Endothelial cell of umbilical vein (primary cell): ENCODE results near the gene REP15. TPM values are rescaled to one million over a fixed set of nuclear protein-coding genes. Genes with fewer than 3 reads are reported as not detected.

Experiments used
- BruUV-seq: library from RNA; stranded (reverse); fragments of 400-500 nt; replicated peaks from 2 replicates; lab custom pipeline; 2021; lab: Mats Ljungman, UMichigan
- CTCF ChIA-PET: fragments of 300-600, 350-600 bp; sonication (Branson Sonifier 250); formaldehyde crosslinking; loops from one replicate; lab custom pipeline; 2021; ENCODE audit warnings: antibody characterized with exemption, inconsistent platforms; lab: Charles Lee
- POLR2A ChIA-PET: fragments of 300-600, 350-600 bp; sonication (Branson Sonifier 250); formaldehyde crosslinking; loops from one replicate; lab custom pipeline; 2021; ENCODE audit warnings: antibody characterized with exemption, inconsistent platforms; lab: Charles Lee
- DNase-seq: peaks from one replicate; pipeline ENCODE4 v3.0.0-alpha.2; 2011; ENCODE audit warnings: low read depth, low spot score
- FAIRE-seq: peaks from 2 replicates; lab custom pipeline; 2011; peaks lifted over from hg19 to GRCh38; lab: Jason Lieb, UNC
- H2AFZ ChIP-seq: 2 replicates; pipeline ENCODE4 v1.6.0; 2012; ENCODE audit warnings: low read depth, low read length, control low read depth, inconsistent platforms
- H3K27ac ChIP-seq: 2 replicates; pipeline ENCODE4 v1.5.1; 2011; ENCODE audit warnings: low read depth, mild to moderate bottlenecking, control low read depth, low read length, moderate library complexity; ENCODE audit not compliant: insufficient read depth
- H3K27me3 ChIP-seq, 2 experiments: 2 replicates each; pipeline versions ENCODE4 v1.6.0 to v1.6.1; 2011; ENCODE audit warnings: low read length in 2 of 2, mixed read lengths in 1 of 2; ENCODE audit not compliant: control insufficient read depth in 2 of 2, insufficient read depth in 2 of 2
- H3K36me3 ChIP-seq, 2 experiments: 2 replicates in 1 of 2; 3 replicates in 1 of 2; pipeline ENCODE4 v1.5.1; 2011; ENCODE audit warnings: low read length in 2 of 2, mild to moderate bottlenecking in 1 of 2, moderate library complexity in 1 of 2; ENCODE audit not compliant: control insufficient read depth in 2 of 2, insufficient read depth in 2 of 2; ENCODE audit errors: extremely low read depth in 1 of 2
- H3K4me1 ChIP-seq: 3 replicates; pipeline ENCODE4 v1.5.1; 2011; ENCODE audit warnings: mild to moderate bottlenecking, low read length; ENCODE audit not compliant: control insufficient read depth, insufficient read depth; ENCODE audit errors: extremely low read depth
- H3K4me2 ChIP-seq: 2 replicates; pipeline ENCODE4 v1.6.1; 2011; ENCODE audit warnings: low read length, control low read depth, mixed read lengths; ENCODE audit not compliant: insufficient read depth
- H3K4me3 ChIP-seq, 3 experiments: fragments of 200-600 bp in 1 of 3; sonication (generic), shearing (Covaris generic) in 1 of 3; replicated peaks in 1 of 3; 2 replicates each; pipeline ENCODE4 v1.5.1; 2011 to 2016; ENCODE audit warnings: control low read depth in 3 of 3, low read length in 3 of 3, mild to moderate bottlenecking in 2 of 3, inconsistent platforms in 1 of 3, low read depth in 1 of 3, moderate library complexity in 1 of 3; ENCODE audit not compliant: insufficient read depth in 1 of 3
- H3K79me2 ChIP-seq: 2 replicates; pipeline ENCODE4 v1.6.0; 2012; ENCODE audit warnings: low read length, inconsistent platforms; ENCODE audit not compliant: control insufficient read depth, insufficient read depth
- H3K9ac ChIP-seq: replicated peaks from 2 replicates; pipeline ENCODE3; 2011; ENCODE audit warnings: low read length, control low read depth; ENCODE audit not compliant: insufficient read depth; ENCODE audit errors: extremely low read depth
- H3K9me1 ChIP-seq: replicated peaks from 3 replicates; pipeline ENCODE4 v1.6.0; 2011; ENCODE audit warnings: mild to moderate bottlenecking, low read length; ENCODE audit not compliant: control insufficient read depth, insufficient read depth; ENCODE audit errors: extremely low read depth
- H3K9me3 ChIP-seq: replicated peaks from 2 replicates; pipeline ENCODE4 v1.5.1; 2012; ENCODE audit warnings: low read length, inconsistent platforms; ENCODE audit not compliant: control insufficient read depth, insufficient read depth
- H4K20me1 ChIP-seq: replicated peaks from 2 replicates; pipeline ENCODE3; 2011; ENCODE audit warnings: mild to moderate bottlenecking, low read length; ENCODE audit not compliant: control insufficient read depth, insufficient read depth; ENCODE audit errors: extremely low read depth
- EZH2 ChIP-seq: IDR thresholded peaks from 2 replicates; pipeline ENCODE4 v1.6.1; 2012; ENCODE audit warnings: borderline replicate concordance, low read depth, mild to moderate bottlenecking, moderate library complexity, low read length, inconsistent platforms; ENCODE audit not compliant: severe bottlenecking
- FOS ChIP-seq: IDR thresholded peaks from 2 replicates; pipeline ENCODE4 v1.6.1; 2011; ENCODE audit warnings: mild to moderate bottlenecking, low read length, moderate library complexity, borderline replicate concordance; ENCODE audit not compliant: insufficient read depth
- GATA2 ChIP-seq: IDR thresholded peaks from 2 replicates; pipeline ENCODE4 v1.7.0; 2011; ENCODE audit warnings: low read depth, mild to moderate bottlenecking, moderate library complexity, mixed read lengths, low read length; ENCODE audit not compliant: insufficient read length, insufficient read depth
- JUN ChIP-seq: IDR thresholded peaks from 2 replicates; pipeline ENCODE4 v1.6.1; 2011; ENCODE audit warnings: borderline replicate concordance, low read depth; ENCODE audit not compliant: insufficient read length, insufficient read depth
- MAX ChIP-seq: IDR thresholded peaks from 2 replicates; pipeline ENCODE4 v1.6.1; 2011; ENCODE audit not compliant: insufficient read depth, insufficient read length
- MYC ChIP-seq: IDR thresholded peaks from one replicate; pipeline ENCODE4 v1.6.1; 2011; ENCODE audit warnings: mild to moderate bottlenecking, low read depth, low read length
- POLR2A ChIP-seq: IDR thresholded peaks from 2 replicates; pipeline ENCODE4 v1.6.1; 2012; ENCODE audit warnings: low read depth, mild to moderate bottlenecking, control low read depth, low read length
- POLR2AphosphoS5 ChIP-seq: IDR thresholded peaks from 2 replicates; pipeline ENCODE4 v1.6.1; 2012; ENCODE audit warnings: low read depth, mild to moderate bottlenecking, control low read depth, low read length, moderate library complexity; ENCODE audit not compliant: insufficient read depth
- dilution Hi-C: fragments of 300-500 bp; cut with MboI; formaldehyde crosslinking; loops from one replicate; pipeline ENCODE4 v1.15.0; 2019; ENCODE audit warnings: low sequenced_read_pairs; ENCODE audit not compliant: extremely low pct_ligation_motif_present
- intact Hi-C: fragments of 100-400 bp; cut with micrococcal nuclease; formaldehyde crosslinking; loops from one replicate; pipeline ENCODE4 v1.10.0; 2022
- polyA plus RNA-seq, 4 experiments: library from polyadenylated mRNA; depleted of rRNA in 3 of 4; stranded (reverse) in 3 of 4; unstranded in 1 of 4; fragments of >200 nt; gene quantifications; 2 replicates each; pipeline versions ENCODE4 v1.2.1 to v1.2.3, GENCODE V29; 2011 to 2012; ENCODE audit warnings: missing spikeins in 1 of 4
- total RNA-seq: library from RNA; stranded (reverse); gene quantifications from 2 replicates; pipeline ENCODE4 v1.2.3, GENCODE V29; 2021

The REP15 gene
- total and polyA plus RNA-seq, 2 donors (not counting 3 experiments of a cell fraction or from before 2014, with no cell fraction given): 0.94 to 4.8 TPM

- Histone ChIP-seq H4K20me1 (no peaks in the 10 kb centered on the region), H3K4me1 (no peaks in the 10 kb centered on the region), H3K79me2 (no peaks in the 10 kb centered on the region), H3K36me3 (peaks cover 22 to 33% of the 10 kb centered on the region in 2 experiments), H3K27ac (no peak overlapping the region), H3K4me3 (no peak overlapping the region), H3K9me3 (no peaks in the 10 kb centered on the region), H3K27me3 (no peaks in the 10 kb centered on the region), H3K9me1 (no peaks in the 10 kb centered on the region), H2AFZ (no peak overlapping the region), H3K9ac (no peak overlapping the region), H3K4me2 (no peak overlapping the region)
- DNase-seq (no peak), FAIRE-seq (no peak)
- dilution Hi-C loops (no loop called here), intact Hi-C loops (no loop called here)
- ChIA-PET CTCF (no interaction called here), POLR2A (no interaction called here)
- TF ChIP-seq MYC: no peak
- TF ChIP-seq POLR2AphosphoS5: no peak
- TF ChIP-seq JUN: no peak
- TF ChIP-seq MAX: no peak
- no peak for TF ChIP-seq GATA2
- no TSS peak for BruUV-seq
Observed at GRCh38 chr12:27667540-27667939, 28.7 kb upstream of the REP15 start.

DNA sequence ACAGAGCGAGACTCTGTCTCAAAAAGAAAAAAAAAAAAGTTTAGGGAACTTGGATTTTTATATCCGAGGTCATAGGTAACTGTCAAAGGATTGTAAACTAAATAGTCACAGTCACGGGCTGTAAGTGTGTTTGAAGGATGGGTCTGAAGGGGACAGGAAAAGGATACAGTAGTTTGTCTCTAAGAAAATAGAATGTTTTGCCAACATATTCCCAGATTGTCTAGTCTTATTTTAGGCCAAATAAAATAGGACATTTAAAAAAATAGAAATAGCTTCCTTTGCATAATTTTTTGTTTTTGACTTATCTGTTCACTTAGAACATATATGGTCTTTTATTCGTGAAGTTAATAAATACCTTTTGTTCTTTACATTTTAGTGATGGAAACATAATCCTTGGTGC is 24.2 kb upstream of the REP15 start:
- POLR2A ChIA-PET: no interaction called here
- H3K27ac ChIP-seq: no peak overlapping the region
- no peaks in the 10 kb centered on the region for H3K9me1 ChIP-seq
- H3K27me3 ChIP-seq: no peaks in the 10 kb centered on the region
- H3K36me3 ChIP-seq: peaks cover 23 to 25% of the 10 kb centered on the region in 2 experiments
- FAIRE-seq (no peak), DNase-seq (no peak)
- CTCF ChIA-PET: interaction anchor here (1.3 kb wide), 1 partner anchor 247 kb away, joined by 4 read pairs; no protein-coding TSS in a partner anchor
- H3K79me2 ChIP-seq: no peaks in the 10 kb centered on the region
- no peak overlapping the region for H3K9ac ChIP-seq
- no peak overlapping the region for H3K4me2 ChIP-seq
- no peaks in the 10 kb centered on the region for H4K20me1 ChIP-seq
- H2AFZ ChIP-seq: no peak overlapping the region
- dilution Hi-C loops: no loop called here
- H3K9me3 ChIP-seq: no peaks in the 10 kb centered on the region
- no TSS peak for BruUV-seq
- TF ChIP-seq JUN (no peak), POLR2A (no peak), MYC (no peak), EZH2 (no peak), MAX (no peak), FOS (no peak)
- intact Hi-C loops: no loop called here
- no peaks in the 10 kb centered on the region for H3K4me1 ChIP-seq
- no peak overlapping the region for H3K4me3 ChIP-seq
